CD14-positive monocyte (primary cell): ENCODE data around the gene ZNF365. TPM values are rescaled to one million over a fixed set of nuclear protein-coding genes. Genes with fewer than 3 reads are reported as not detected.

Experiments used
- DNase-seq, 3 donors: peaks; one replicate each; pipeline ENCODE4 v3.0.0-alpha.2; 2011 to 2022
- H2AFZ ChIP-seq: 2 replicates; pipeline ENCODE4 v1.6.0; 2012; ENCODE audit warnings: mild to moderate bottlenecking, low read depth, low read length, inconsistent platforms; ENCODE audit not compliant: insufficient read depth, poor library complexity, severe bottlenecking
- H3K27ac ChIP-seq, 2 donors: 1 replicate in 1 of 2; 2 replicates in 1 of 2; pipeline ENCODE4 v1.5.1; 2012 to 2013; ENCODE audit warnings: low read length in 2 of 2, control low read depth in 1 of 2, inconsistent platforms in 1 of 2, low read depth in 1 of 2, mild to moderate bottlenecking in 1 of 2
- H3K27me3 ChIP-seq, 2 donors: one replicate each; pipeline versions ENCODE4 v1.6.0 to v1.6.1; 2011 to 2013; ENCODE audit warnings: low read length in 2 of 2; ENCODE audit not compliant: control insufficient read depth in 2 of 2, insufficient read depth in 2 of 2
- H3K36me3 ChIP-seq, 2 donors: replicated peaks in 1 of 2; 1 replicate in 1 of 2; 2 replicates in 1 of 2; pipeline versions ENCODE4 v1.5.1 to v1.6.1; 2012 to 2013; ENCODE audit warnings: low read length in 2 of 2, control low read depth in 1 of 2, inconsistent platforms in 1 of 2, mild to moderate bottlenecking in 1 of 2; ENCODE audit not compliant: insufficient read depth in 2 of 2, control insufficient read depth in 1 of 2
- H3K4me1 ChIP-seq, 2 donors: 1 replicate in 1 of 2; 2 replicates in 1 of 2; pipeline versions ENCODE4 v1.5.1 to v1.6.1; 2012 to 2013; ENCODE audit warnings: low read length in 2 of 2, control low read depth in 1 of 2, inconsistent platforms in 1 of 2, mild to moderate bottlenecking in 1 of 2, moderate library complexity in 1 of 2; ENCODE audit not compliant: insufficient read depth in 2 of 2, control insufficient read depth in 1 of 2
- H3K4me2 ChIP-seq: replicated peaks from 2 replicates; pipeline ENCODE3; 2012; ENCODE audit warnings: low read length, moderate library complexity, mild to moderate bottlenecking; ENCODE audit not compliant: poor library complexity, severe bottlenecking; ENCODE audit errors: extremely low read depth
- H3K4me3 ChIP-seq, 3 experiments: fragments of 200-600 bp in 1 of 3; sonication (generic) in 1 of 3; replicated peaks in 1 of 3; 1 replicate in 2 of 3; 2 replicates in 1 of 3; pipeline ENCODE4 v1.5.1; 2011 to 2013; ENCODE audit warnings: low read length in 3 of 3, mild to moderate bottlenecking in 3 of 3, control low read depth in 2 of 3, low read depth in 2 of 3, inconsistent platforms in 1 of 3, moderate library complexity in 1 of 3
- H3K79me2 ChIP-seq: 2 replicates; pipeline ENCODE4 v1.6.0; 2012; ENCODE audit warnings: mild to moderate bottlenecking, control low read depth, inconsistent platforms, low read length, moderate library complexity; ENCODE audit not compliant: insufficient read depth
- H3K9ac ChIP-seq: 2 replicates; pipeline ENCODE4 v1.6.0; 2017; ENCODE audit warnings: low read length, mild to moderate bottlenecking; ENCODE audit not compliant: insufficient read depth, poor library complexity, severe bottlenecking
- H3K9me3 ChIP-seq, 2 donors: replicated peaks in 1 of 2; 1 replicate in 1 of 2; 2 replicates in 1 of 2; pipeline versions ENCODE4 v1.5.1 to v1.6.1; 2012 to 2013; ENCODE audit warnings: low read length in 2 of 2, control low read depth in 1 of 2; ENCODE audit not compliant: control insufficient read depth in 1 of 2, insufficient read depth in 1 of 2
- H4K20me1 ChIP-seq: 2 replicates; pipeline ENCODE4 v1.6.0; 2012; ENCODE audit warnings: mild to moderate bottlenecking, low read length, control low read depth, moderate library complexity; ENCODE audit not compliant: insufficient read depth
- H3K27ac Mint-ChIP-seq, 7 donors: one replicate each; pipeline ENCODE4 v1.8.0; 2020; ENCODE audit warnings: mild to moderate bottlenecking in 7 of 7, mixed read lengths in 7 of 7, moderate library complexity in 6 of 7, inconsistent platforms in 2 of 7
- H3K27me3 Mint-ChIP-seq, 3 donors: one replicate each; pipeline ENCODE4 v1.8.0; 2021 to 2022; ENCODE audit warnings: low read depth in 3 of 3, mild to moderate bottlenecking in 3 of 3, mixed read lengths in 3 of 3, moderate library complexity in 3 of 3, inconsistent platforms in 1 of 3
- H3K36me3 Mint-ChIP-seq, 2 donors: one replicate each; pipeline ENCODE4 v1.8.0; 2020; ENCODE audit warnings: mixed read lengths in 2 of 2, inconsistent platforms in 1 of 2, mild to moderate bottlenecking in 1 of 2
- H3K4me1 Mint-ChIP-seq: one replicate; pipeline ENCODE4 v1.8.0; 2020; ENCODE audit warnings: mild to moderate bottlenecking, mixed read lengths
- H3K4me3 Mint-ChIP-seq, 2 donors: one replicate each; pipeline ENCODE4 v1.8.0; 2020; ENCODE audit warnings: mild to moderate bottlenecking in 2 of 2, mixed read lengths in 2 of 2, moderate library complexity in 1 of 2
- H3K9me3 Mint-ChIP-seq, 7 donors: one replicate each; pipeline ENCODE4 v1.8.0; 2020 to 2022; ENCODE audit warnings: mixed read lengths in 7 of 7, mild to moderate bottlenecking in 6 of 7, moderate library complexity in 6 of 7, inconsistent platforms in 2 of 7
- CTCF ChIP-seq: fragments of 200-600 bp; IDR thresholded peaks from one replicate; pipeline ENCODE4 v1.8.0; 2022; ENCODE audit warnings: antibody characterized with exemption, mild to moderate bottlenecking
- WGBS: methylation state at CpG from one replicate; pipeline ENCODE4 v1.1.5; 2013; ENCODE audit warnings: missing lambda C conversion rate; ENCODE audit not compliant: insufficient coverage; 5-methylcytosine and 5-hydroxymethylcytosine counted together
- intact Hi-C, 2 donors: fragments of 100-400 bp; cut with micrococcal nuclease; formaldehyde crosslinking; loops; one replicate each; pipeline versions ENCODE4 v1.15.0 to v1.15.1; 2023
- polyA plus RNA-seq, 3 donors: library from polyadenylated mRNA; depleted of rRNA in 1 of 3; unstranded in 2 of 3; stranded (reverse) in 1 of 3; fragments of 300-500 nt in 2 of 3; fragments of >200 nt in 1 of 3; fragmentation: Illumina TruSeq in 2 of 3; gene quantifications; 1 replicate in 2 of 3; 2 replicates in 1 of 3; pipeline ENCODE4 v1.2.3, GENCODE V29; 2012 to 2021

ZNF365 gene
- polyA plus RNA-seq, 3 donors: not detected

- Histone ChIP-seq H3K79me2 (no peaks in the 10 kb centered on the region), H3K9ac (no peak overlapping the region), H3K9me3 (peaks cover 8% of the 10 kb centered on the region in 2 donors), H3K4me2 (no peak overlapping the region), H3K27ac (no peak overlapping the region), H3K4me3 (no peak overlapping the region), H2AFZ (no peak overlapping the region), H4K20me1 (no peaks in the 10 kb centered on the region), H3K27me3 (no peaks in the 10 kb centered on the region), H3K36me3 (no peaks in the 10 kb centered on the region), H3K4me1 (no peaks in the 10 kb centered on the region)
- H3K4me3 Mint-ChIP-seq: no peak overlapping the region
- intact Hi-C loops: no loop called here
- H3K27ac Mint-ChIP-seq: no peak overlapping the region
- no peaks in the 10 kb centered on the region for H3K4me1 Mint-ChIP-seq
- H3K9me3 Mint-ChIP-seq: peaks cover 7 to 18% (median 10%) of the 10 kb centered on the region in 7 donors
- no peak for TF ChIP-seq CTCF
- H3K36me3 Mint-ChIP-seq: no peaks in the 10 kb centered on the region
- peaks cover 0 to 12% (median 5%) of the 10 kb centered on the region in 3 donors for H3K27me3 Mint-ChIP-seq
- no peak for DNase-seq
These were observed 40.0 kb upstream of the ZNF365 start for GRCh38 chr10:62333988-62334682.

- H3K27me3 ChIP-seq: no peaks in the 10 kb centered on the region
- no peak overlapping the region for H3K9ac ChIP-seq
- Mint-ChIP-seq H3K9me3 (peaks cover 8 to 29% (median 12%) of the 10 kb centered on the region in 7 donors), H3K36me3 (no peaks in the 10 kb centered on the region), H3K27me3 (peaks cover 0 to 10% (median 5%) of the 10 kb centered on the region in 3 donors), H3K4me1 (no peaks in the 10 kb centered on the region), H3K27ac (no peak overlapping the region), H3K4me3 (no peak overlapping the region)
- no peak for TF ChIP-seq CTCF
- no peaks in the 10 kb centered on the region for H3K36me3 ChIP-seq
- H3K4me3 ChIP-seq: no peak overlapping the region
- H4K20me1 ChIP-seq: no peaks in the 10 kb centered on the region
- H2AFZ ChIP-seq: no peak overlapping the region
- no peaks in the 10 kb centered on the region for H3K79me2 ChIP-seq
- H3K4me2 ChIP-seq: no peak overlapping the region
- no CpG with 5 or more reads among the region's 2 CpGs for WGBS
- peaks cover 8 to 10% of the 10 kb centered on the region in 2 donors for H3K9me3 ChIP-seq
- no peaks in the 10 kb centered on the region for H3K4me1 ChIP-seq
- DNase-seq: no peak
- intact Hi-C loops: no loop called here
- no peak overlapping the region for H3K27ac ChIP-seq
These were observed 38.8 kb upstream of the ZNF365 start for GRCh38 chr10:62335326-62335725.
